ENCODE results near the gene C1QTNF2. TPM values are rescaled to one million over a fixed set of nuclear protein-coding genes. Genes with fewer than 3 reads are reported as not detected.

The C1QTNF2 gene
- total and polyA plus RNA-seq, 9 donors = 0.25 to 3.7 (median 1.1) TPM; not detected in 1

DNA sequence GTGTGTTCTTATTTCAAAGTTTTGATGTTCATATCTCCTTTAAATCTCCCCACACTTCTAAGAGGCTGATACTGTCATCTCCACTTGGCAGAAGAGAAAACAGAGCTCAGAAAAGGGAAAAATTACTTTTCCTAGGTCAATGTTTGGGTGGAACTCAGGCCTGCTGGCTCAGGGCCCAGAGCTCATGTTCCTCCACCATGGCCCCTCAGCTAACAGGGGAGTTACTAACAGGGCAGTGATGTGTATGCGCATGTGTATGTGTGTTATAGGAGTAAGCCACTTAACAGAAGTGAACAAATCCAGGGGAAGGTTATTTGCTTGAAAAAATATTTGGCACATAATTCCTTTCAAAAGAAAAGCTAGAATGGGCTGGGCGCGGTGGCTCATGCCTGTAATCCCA lies 2.5 kb downstream of the C1QTNF2 start:
- H3K4me1 ChIP-seq (ENCODE audit: insufficient read depth) = peaks cover 4% of the 10 kb centered on the region
- no peak overlapping the region for H3K4me3 ChIP-seq
- no peaks in the 10 kb centered on the region for H3K9me3 ChIP-seq
- intact Hi-C loops (cut with DNase I) = no loop called here
- no peak for DNase-seq
- WGBS, 3 donors = 94 to 99% (median 96%) methylated on average over 3 of the region's 3 CpGs
- H3K27me3 ChIP-seq = no peaks in the 10 kb centered on the region
- H3K27ac ChIP-seq = no peak overlapping the region
- TF ChIP-seq, protein P1, sequence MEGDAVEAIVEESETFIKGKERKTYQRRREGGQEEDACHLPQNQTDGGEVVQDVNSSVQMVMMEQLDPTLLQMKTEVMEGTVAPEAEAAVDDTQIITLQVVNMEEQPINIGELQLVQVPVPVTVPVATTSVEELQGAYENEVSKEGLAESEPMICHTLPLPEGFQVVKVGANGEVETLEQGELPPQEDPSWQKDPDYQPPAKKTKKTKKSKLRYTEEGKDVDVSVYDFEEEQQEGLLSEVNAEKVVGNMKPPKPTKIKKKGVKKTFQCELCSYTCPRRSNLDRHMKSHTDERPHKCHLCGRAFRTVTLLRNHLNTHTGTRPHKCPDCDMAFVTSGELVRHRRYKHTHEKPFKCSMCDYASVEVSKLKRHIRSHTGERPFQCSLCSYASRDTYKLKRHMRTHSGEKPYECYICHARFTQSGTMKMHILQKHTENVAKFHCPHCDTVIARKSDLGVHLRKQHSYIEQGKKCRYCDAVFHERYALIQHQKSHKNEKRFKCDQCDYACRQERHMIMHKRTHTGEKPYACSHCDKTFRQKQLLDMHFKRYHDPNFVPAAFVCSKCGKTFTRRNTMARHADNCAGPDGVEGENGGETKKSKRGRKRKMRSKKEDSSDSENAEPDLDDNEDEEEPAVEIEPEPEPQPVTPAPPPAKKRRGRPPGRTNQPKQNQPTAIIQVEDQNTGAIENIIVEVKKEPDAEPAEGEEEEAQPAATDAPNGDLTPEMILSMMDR (IDR thresholded peaks at IDR 0.05) = no peak
- TF ChIP-seq EP300 (IDR thresholded peaks at IDR 0.05) (no peak), POLR2A (IDR thresholded peaks at IDR 0.05) (no peak)
- H3K36me3 ChIP-seq = no peaks in the 10 kb centered on the region

- 48 to 83% (median 76%) methylated on average over 2 of the region's 2 CpGs for WGBS, 3 donors
- DNase-seq = no peak
- no peaks in the 10 kb centered on the region for H3K27me3 ChIP-seq
- H3K27ac ChIP-seq = no peak overlapping the region
- intact Hi-C loops (cut with DNase I) = no loop called here
- H3K4me3 ChIP-seq = no peak overlapping the region
- peaks cover 4% of the 10 kb centered on the region for H3K4me1 ChIP-seq (ENCODE audit: insufficient read depth)
- H3K36me3 ChIP-seq = no peaks in the 10 kb centered on the region
- TF ChIP-seq POLR2A (IDR thresholded peaks at IDR 0.05) (no peak), EP300 (IDR thresholded peaks at IDR 0.05) (no peak)
- TF ChIP-seq, protein P1 (IDR thresholded peaks at IDR 0.05) = no peak
- no peaks in the 10 kb centered on the region for H3K9me3 ChIP-seq
Observed at GRCh38 chr5:160367261-160367660, 3.2 kb downstream of the C1QTNF2 start.

DNA sequence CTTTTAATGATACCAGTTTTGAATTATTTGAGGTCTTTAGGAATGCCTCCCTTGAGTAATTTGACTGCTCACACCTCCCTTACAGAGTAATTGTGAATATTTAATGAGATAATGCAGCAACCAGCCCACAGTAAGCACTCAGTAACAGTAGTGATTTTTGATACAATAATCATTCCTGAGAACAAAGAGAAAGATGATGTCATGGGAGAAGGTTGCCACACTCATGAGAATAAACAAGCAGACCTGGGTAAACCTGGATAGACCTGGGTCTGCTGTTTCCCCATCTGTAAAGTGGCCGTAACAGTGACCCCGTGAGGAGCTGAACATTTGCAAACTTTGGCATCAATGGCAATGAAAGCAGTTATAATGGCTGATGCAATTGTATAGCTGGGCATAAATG lies 4.2 kb downstream of the C1QTNF2 start:
- 94 to 97% (median 96%) methylated on average over 2 of the region's 2 CpGs for WGBS, 3 donors
- Histone ChIP-seq H3K4me3 (no peak overlapping the region), H3K36me3 (no peaks in the 10 kb centered on the region), H3K9me3 (no peaks in the 10 kb centered on the region), H3K4me1 (ENCODE audit: insufficient read depth) (peaks cover 4% of the 10 kb centered on the region), H3K27ac (no peak overlapping the region), H3K27me3 (no peaks in the 10 kb centered on the region)
- no peak for DNase-seq
- TF ChIP-seq EP300 (IDR thresholded peaks at IDR 0.05) (no peak), POLR2A (IDR thresholded peaks at IDR 0.05) (no peak)
- intact Hi-C loops (cut with DNase I) = no loop called here

- DNase-seq = no peak
- Histone ChIP-seq H3K27me3 (no peaks in the 10 kb centered on the region), H3K4me1 (ENCODE audit: insufficient read depth) (peaks cover 4% of the 10 kb centered on the region), H3K4me3 (no peak overlapping the region), H3K27ac (peak overlapping the region in 1 of 2 donors; percentile 60), H3K9me3 (no peaks in the 10 kb centered on the region), H3K36me3 (no peaks in the 10 kb centered on the region)
- TF ChIP-seq POLR2A (IDR thresholded peaks at IDR 0.05) = no peak
- no peak for TF ChIP-seq EP300 (IDR thresholded peaks at IDR 0.05)
- TF ChIP-seq, protein P1 (IDR thresholded peaks at IDR 0.05) = no peak
- WGBS, 3 donors = 49 to 53% (median 53%) methylated on average over 13 of the region's 13 CpGs
- intact Hi-C loops (cut with DNase I) = no loop called here
Observed at GRCh38 chr5:160363660-160364395, 6.6 kb downstream of the C1QTNF2 start.

DNA sequence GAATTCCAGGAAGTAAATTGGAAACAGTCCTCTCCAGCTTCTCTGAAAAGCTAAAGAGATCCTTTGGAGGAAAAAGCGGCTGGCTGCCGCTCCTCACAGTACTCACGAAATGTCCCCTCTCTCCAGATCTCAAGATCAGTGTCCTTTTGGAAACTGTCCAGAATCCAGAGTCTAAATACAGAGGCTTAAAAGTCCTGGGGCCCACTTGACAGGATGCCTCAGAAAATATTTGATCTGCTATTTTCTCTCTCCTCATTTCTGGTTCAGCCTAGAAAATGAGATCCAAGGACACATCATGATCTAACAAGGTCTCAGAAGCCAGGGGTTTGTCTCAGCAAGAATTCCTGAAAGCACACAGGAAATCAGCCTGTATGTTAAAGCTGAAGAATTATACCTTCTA lies 7.2 kb downstream of the C1QTNF2 start:
- no peak overlapping the region for H3K4me3 ChIP-seq
- 24 to 28% (median 25%) methylated on average over 3 of the region's 3 CpGs for WGBS, 3 donors
- no peaks in the 10 kb centered on the region for H3K9me3 ChIP-seq
- DNase-seq = no peak
- no peaks in the 10 kb centered on the region for H3K36me3 ChIP-seq
- intact Hi-C loops (cut with DNase I) = no loop called here
- H3K27me3 ChIP-seq = no peaks in the 10 kb centered on the region
- H3K27ac ChIP-seq = peak overlapping the region in 1 of 2 donors; percentile 60
- H3K4me1 ChIP-seq (ENCODE audit: insufficient read depth) = peaks cover 4% of the 10 kb centered on the region
- TF ChIP-seq, protein P1 (IDR thresholded peaks at IDR 0.05) = no peak
- TF ChIP-seq EP300 (IDR thresholded peaks at IDR 0.05) (no peak), POLR2A (IDR thresholded peaks at IDR 0.05) (no peak)
